GM12891 (cell line): ENCODE results near the gene LVRN.

Experiments used
- DNase-seq: peaks from one replicate; pipeline ENCODE4 v3.0.0; 2011; ENCODE audit warnings: low spot score; ENCODE audit not compliant: insufficient read length
- FAIRE-seq: peaks from 2 replicates; lab custom pipeline; 2011; peaks lifted over from hg19 to GRCh38; lab: Jason Lieb, UNC
- PAX5 ChIP-seq: IDR thresholded peaks from 2 replicates; pipeline ENCODE4 v1.6.1; 2011; ENCODE audit warnings: low read length, moderate library complexity, mild to moderate bottlenecking; ENCODE audit not compliant: insufficient read depth, severe bottlenecking
- POLR2A ChIP-seq: IDR thresholded peaks from 2 replicates; pipeline ENCODE4 v1.6.1; 2011; ENCODE audit warnings: low read depth, low read length, control low read depth
- POLR2AphosphoS5 ChIP-seq: IDR thresholded peaks from 2 replicates; pipeline ENCODE4 v1.6.1; 2011; ENCODE audit warnings: low read depth, low read length, control low read depth
- POU2F2 ChIP-seq: IDR thresholded peaks from 2 replicates; pipeline ENCODE4 v1.6.1; 2011; ENCODE audit warnings: low read depth, mild to moderate bottlenecking, control low read depth, low read length, moderate library complexity
- SPI1 ChIP-seq: IDR thresholded peaks from 2 replicates; pipeline ENCODE4 v1.6.1; 2011; ENCODE audit warnings: low read depth, low read length, control low read depth
- TAF1 ChIP-seq: IDR thresholded peaks from 2 replicates; pipeline ENCODE4 v1.6.1; 2011; ENCODE audit warnings: low read depth, low read length, control low read depth

The LVRN gene

DNA sequence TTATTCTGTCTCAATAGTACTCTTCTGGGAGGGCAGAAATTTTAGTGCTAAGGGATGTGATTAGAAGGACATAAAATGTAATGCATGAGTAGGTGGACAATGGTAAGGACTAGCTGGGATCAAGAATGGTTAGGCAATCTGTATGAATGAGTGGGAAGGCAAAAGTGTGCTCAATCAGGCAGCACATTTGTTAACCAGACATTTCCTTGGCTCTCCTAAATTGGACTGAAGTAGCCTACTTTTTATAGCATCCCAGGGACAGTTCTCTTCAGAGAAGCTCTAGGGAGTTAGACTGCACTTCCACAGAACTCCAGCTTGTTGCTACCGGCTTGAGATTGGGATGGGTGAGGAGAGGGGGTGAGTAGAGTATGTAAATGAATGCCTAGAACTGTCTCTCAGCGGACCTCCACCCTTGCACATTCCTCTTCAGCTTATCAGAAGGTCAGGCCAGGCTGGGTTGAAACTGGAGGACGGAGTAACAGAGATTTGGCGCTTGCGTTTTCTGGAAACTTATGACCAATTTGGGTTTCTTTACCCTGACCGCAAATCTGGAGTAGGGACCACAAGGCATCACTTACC lies 51.0 kb downstream of the LVRN start:
- FAIRE-seq (no peak), DNase-seq (no peak)
- TF ChIP-seq TAF1 = no peak
- no peak for TF ChIP-seq POLR2AphosphoS5
- TF ChIP-seq PAX5 = no peak
- TF ChIP-seq SPI1 = no peak
- no peak for TF ChIP-seq POU2F2
- no peak for TF ChIP-seq POLR2A

DNA sequence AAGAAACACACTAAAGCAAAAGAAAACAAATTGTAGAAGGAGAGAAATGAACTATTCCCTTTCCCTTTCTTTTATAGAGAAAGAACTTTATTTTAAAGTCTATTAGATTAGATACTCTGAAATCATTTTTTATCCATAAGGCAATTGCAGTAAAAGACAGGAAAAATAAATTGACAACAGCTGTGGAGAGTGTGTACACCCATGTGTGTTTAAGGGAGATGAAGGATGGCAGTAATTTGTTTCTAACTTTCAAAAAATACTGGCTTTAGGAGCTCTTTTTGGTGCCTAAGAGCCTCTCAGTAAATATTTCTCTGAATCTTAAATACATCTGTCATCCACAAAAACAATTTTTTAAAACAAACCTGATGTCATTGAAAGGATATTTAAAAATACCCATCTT lies 51.7 kb downstream of the LVRN start:
- FAIRE-seq (no peak), DNase-seq (no peak)
- TF ChIP-seq TAF1 = no peak
- no peak for TF ChIP-seq POLR2AphosphoS5
- no peak for TF ChIP-seq POLR2A
- no peak for TF ChIP-seq SPI1
- TF ChIP-seq POU2F2 = no peak
- no peak for TF ChIP-seq PAX5

DNA sequence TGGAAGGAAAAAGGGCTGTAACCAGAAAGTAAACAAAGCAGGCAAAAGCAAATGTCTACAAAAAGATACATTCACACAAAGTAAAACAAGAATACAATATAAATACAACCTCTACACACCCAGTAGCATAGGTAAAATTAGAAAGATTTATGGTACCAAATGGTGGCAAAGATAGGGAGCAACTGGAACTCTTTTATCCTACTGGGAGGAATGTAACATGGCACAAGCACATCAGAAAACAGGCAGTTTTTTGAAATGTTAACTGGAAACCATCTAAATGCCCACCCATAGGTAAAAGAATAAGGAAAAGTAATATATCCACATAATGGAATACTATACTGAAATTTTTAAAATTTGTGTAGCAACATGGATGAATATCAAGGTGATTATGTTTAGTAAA lies 61.3 kb downstream of the LVRN start:
- no peak for FAIRE-seq
- TF ChIP-seq TAF1 = no peak
- no peak for TF ChIP-seq POLR2AphosphoS5
- TF ChIP-seq PAX5 = no peak
- no peak for TF ChIP-seq POLR2A
- no peak for TF ChIP-seq POU2F2
- no peak for TF ChIP-seq SPI1
- DNase-seq = no peak

DNA sequence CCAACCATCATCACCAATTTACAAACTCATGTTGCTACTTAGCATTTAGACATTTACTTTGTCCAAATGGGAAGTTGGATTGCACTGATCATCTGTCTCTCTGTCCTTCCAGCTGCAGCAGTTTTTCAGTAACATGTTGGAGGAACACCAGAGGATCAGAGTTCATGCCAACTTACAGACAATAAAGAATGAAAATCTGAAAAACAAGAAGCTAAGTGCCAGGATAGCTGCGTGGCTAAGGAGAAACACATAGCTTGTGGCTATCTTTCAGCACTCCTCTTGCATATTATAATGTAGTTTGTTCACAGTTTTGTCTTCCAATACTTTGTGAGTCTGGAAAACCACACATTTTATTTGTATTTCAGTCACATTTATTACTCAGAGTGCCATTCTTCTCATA lies 63.6 kb downstream of the LVRN start:
- TF ChIP-seq PAX5 (no peak), POLR2A (no peak), POU2F2 (no peak), TAF1 (no peak), POLR2AphosphoS5 (no peak), SPI1 (no peak)
- DNase-seq (no peak), FAIRE-seq (no peak)

DNA sequence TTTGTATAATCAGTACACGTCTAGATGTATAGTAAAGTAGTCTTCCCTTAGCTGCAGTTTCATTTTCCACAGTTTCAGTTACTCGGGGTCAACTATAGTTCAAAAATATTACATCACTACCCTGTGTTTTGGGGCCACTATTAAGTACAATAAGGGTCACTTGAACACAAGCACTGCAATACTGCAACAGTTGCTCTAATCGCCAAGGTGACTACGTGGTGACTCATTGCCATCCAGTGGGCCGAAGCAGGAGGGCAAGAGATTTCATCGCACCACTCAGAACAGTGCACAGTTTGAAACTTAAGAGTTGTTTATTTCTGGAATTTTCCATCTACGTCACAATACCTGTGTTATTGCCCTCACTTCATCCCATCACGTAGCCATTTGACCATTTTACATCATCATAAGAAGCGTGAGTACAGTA lies 69.8 kb downstream of the LVRN start, which contains the start of gene ARL14EPL:
TSS of gene ARL14EPL (plus strand) at position 379 of the 424 bp plus-strand sequence. CDS start 18,994 bp downstream, outside the sequence.
- peak; percentile 11 for DNase-seq
- TF ChIP-seq POLR2AphosphoS5 (no peak), POLR2A (no peak), POU2F2 (no peak), SPI1 (no peak)
- peak; percentile 89 for FAIRE-seq

DNA sequence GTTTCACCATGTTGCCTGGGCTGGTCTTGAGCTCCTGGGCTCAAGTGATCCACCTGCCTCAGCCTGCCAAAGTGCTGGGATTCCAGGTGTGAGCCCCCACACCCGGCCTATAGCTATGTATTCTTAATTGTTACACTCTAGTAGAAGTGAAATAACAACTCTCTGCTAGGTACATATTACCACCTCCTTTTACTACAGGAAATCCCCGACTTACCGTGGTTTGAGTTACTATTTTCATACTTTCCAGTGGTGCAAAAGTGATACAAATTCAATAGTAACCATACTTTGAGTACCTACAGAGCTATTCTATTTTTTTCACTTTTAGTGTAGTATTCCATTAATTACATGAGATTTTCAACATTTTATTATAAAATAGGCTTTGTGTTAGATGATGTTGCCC lies 70.7 kb downstream of the LVRN start:
- no peak for TF ChIP-seq TAF1
- FAIRE-seq (peak; percentile 63), DNase-seq (no peak)

DNA sequence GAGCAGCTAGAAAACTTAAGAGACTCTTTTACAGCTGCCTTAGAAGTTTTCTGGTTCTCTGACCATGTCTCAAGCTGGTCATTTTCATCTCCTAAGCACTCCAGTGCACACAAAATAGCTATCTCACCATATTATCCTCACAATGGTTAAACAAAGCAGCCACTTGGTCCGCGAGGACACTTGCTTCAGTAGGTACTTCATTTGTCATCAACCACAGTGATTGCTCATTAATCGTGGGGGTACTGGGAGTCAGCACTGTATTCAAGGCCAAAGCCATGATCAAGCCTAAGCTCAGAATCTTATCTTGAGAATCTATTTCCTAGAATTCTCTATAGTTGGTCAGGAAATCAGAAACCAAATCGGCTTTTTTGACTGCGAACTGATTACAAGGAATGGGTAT lies 72.8 kb downstream of the LVRN start:
- DNase-seq (no peak), FAIRE-seq (peak; percentile 71)
- TF ChIP-seq POLR2AphosphoS5 = no peak
- no peak for TF ChIP-seq POLR2A
- TF ChIP-seq SPI1 = no peak
- no peak for TF ChIP-seq TAF1
- no peak for TF ChIP-seq POU2F2
- TF ChIP-seq PAX5 = no peak

DNA sequence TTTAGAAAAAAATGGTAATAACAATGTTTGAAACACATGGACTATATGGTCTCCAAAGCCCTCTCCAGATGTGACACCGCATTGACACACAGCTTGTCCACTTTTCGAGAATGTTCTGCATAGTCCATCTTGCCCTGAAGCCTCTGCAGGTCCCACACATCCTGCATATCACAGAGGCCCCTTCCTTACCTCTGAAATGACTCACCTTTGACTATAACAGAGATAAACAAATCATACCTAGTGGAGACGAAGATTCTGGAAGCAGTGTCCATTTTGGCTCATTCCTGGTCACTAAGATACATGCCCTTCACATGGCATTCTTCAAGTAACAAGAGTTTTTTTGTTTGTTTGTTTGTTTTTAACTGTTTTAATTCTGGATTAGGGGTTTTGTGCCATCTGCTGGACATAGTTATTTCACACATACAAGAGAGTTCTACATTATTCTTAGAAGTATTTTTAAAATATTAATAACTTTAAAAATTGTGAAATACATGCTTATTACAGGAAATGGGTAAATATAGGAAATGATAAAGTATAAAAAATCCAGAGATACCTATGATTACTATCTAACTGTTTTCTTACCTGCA lies 75.1 kb downstream of the LVRN start:
- TF ChIP-seq PAX5 (no peak), POLR2AphosphoS5 (no peak), POLR2A (no peak), SPI1 (no peak), POU2F2 (no peak), TAF1 (no peak)
- FAIRE-seq (no peak), DNase-seq (no peak)

DNA sequence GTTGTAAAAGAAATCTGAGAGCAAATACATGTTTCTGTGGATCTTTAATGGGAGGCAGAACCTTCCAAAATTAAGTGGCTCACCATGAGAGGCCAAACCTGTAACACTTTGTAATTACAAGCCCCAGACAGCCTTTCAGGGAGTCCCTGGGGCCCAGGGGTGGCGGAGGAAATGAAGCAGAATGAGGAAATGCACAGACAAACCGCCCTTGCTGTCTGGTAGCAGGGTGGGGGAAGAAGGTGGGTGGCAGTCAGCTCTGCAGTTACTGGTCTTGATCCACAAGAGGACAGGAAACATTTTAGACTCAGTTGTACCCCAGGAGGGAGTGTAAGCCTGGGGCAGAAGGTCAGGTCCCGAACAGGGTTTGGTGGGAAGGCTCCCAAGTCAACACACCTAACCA lies 76.5 kb downstream of the LVRN start:
- DNase-seq (no peak), FAIRE-seq (peak; percentile 89)
- no peak for TF ChIP-seq PAX5
- peak; percentile 83 for TF ChIP-seq SPI1

DNA sequence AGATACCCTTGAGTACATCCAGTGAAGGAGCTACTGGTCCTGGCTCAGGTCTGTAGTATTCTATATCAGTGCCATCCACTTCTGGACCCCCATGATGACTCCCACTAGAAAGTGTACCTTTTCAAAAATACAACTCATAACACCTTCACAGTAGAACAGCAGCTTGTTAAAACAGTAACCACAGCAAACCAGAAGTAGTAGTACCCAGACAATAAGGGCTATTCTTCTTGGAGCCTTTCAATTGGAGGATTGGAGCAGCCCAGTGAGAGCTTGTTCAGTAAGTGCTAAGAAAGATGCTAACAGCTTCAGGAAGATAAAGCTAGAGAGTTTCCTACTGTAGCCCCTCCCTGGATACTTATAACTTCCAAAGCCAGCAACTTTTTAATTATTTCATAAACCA lies 80.1 kb downstream of the LVRN start:
- no peak for FAIRE-seq
- DNase-seq = no peak
- TF ChIP-seq PAX5 (no peak), POU2F2 (no peak), POLR2A (no peak), TAF1 (no peak), SPI1 (no peak), POLR2AphosphoS5 (no peak)
